Hepatocyte (in vitro differentiated cells): ENCODE measurements around the gene RNF111. TPM values are rescaled to one million over a fixed set of nuclear protein-coding genes. Genes with fewer than 3 reads are reported as not detected.

Source experiments
- DNase-seq: peaks from one replicate; pipeline ENCODE4 v3.0.0-alpha.2; 2016; ENCODE audit warnings: low spot score
- H2AFZ ChIP-seq: fragments of 200-600 bp; sonication (generic); 2 replicates; pipeline ENCODE4 v1.6.0; 2016; ENCODE audit warnings: antibody characterized with exemption, mild to moderate bottlenecking
- H3K27ac ChIP-seq: fragments of 200-600 bp; sonication (generic); 2 replicates; pipeline ENCODE4 v1.5.1; 2016; ENCODE audit warnings: mild to moderate bottlenecking
- H3K27me3 ChIP-seq: fragments of 200-600 bp; sonication (generic); 2 replicates; pipeline ENCODE4 v1.6.1; 2016
- H3K36me3 ChIP-seq: fragments of 200-600 bp; sonication (generic); replicated peaks from 2 replicates; pipeline ENCODE4 v1.5.1; 2016; ENCODE audit warnings: low read depth; ENCODE audit not compliant: insufficient read depth
- H3K4me1 ChIP-seq: fragments of 200-600 bp; sonication (generic); 2 replicates; pipeline ENCODE4 v1.5.1; 2016; ENCODE audit warnings: mild to moderate bottlenecking, moderate library complexity; ENCODE audit not compliant: insufficient read depth
- H3K4me2 ChIP-seq: fragments of 200-600 bp; sonication (generic); 2 replicates; pipeline ENCODE4 v1.6.0; 2016
- H3K4me3 ChIP-seq: fragments of 200-600 bp; sonication (generic); 2 replicates; pipeline ENCODE4 v1.5.1; 2016; ENCODE audit warnings: mild to moderate bottlenecking
- H3K79me2 ChIP-seq: fragments of 200-600 bp; sonication (generic); 2 replicates; pipeline ENCODE4 v1.6.0; 2017; ENCODE audit warnings: mild to moderate bottlenecking
- H3K9me2 ChIP-seq: fragments of 200-600 bp; sonication (generic); replicated peaks from 2 replicates; pipeline ENCODE4 v1.6.0; 2017; ENCODE audit warnings: mild to moderate bottlenecking; ENCODE audit not compliant: insufficient read depth
- H3K9me3 ChIP-seq: fragments of 200-600 bp; sonication (generic); 2 replicates; pipeline ENCODE4 v1.5.1; 2016; ENCODE audit warnings: low read depth, mild to moderate bottlenecking
- H4K20me1 ChIP-seq: fragments of 200-600 bp; sonication (generic); 2 replicates; pipeline ENCODE4 v1.6.0; 2016; ENCODE audit warnings: mild to moderate bottlenecking; ENCODE audit not compliant: insufficient read depth, poor library complexity, severe bottlenecking
- CTCF ChIP-seq: fragments of 200-600 bp; sonication (generic); IDR thresholded peaks from 2 replicates; pipeline ENCODE4 v1.5.1; 2016; ENCODE audit warnings: antibody characterized with exemption, mild to moderate bottlenecking; ENCODE audit not compliant: poor library complexity
- EZH2 ChIP-seq: fragments of 200-600 bp; sonication (generic); IDR thresholded peaks from 2 replicates; pipeline ENCODE4 v1.6.1; 2016; ENCODE audit warnings: antibody characterized with exemption, mild to moderate bottlenecking, borderline replicate concordance
- EZH2phosphoT487 ChIP-seq: fragments of 200-600 bp; sonication (generic); IDR thresholded peaks from one replicate; pipeline ENCODE4 v1.6.1; 2018; ENCODE audit warnings: antibody characterized with exemption, mild to moderate bottlenecking, low read depth, moderate library complexity; ENCODE audit not compliant: unreplicated experiment, severe bottlenecking
- WGBS: methylation state at CpG from one replicate; pipeline ENCODE4 v1.1.6; 2016; ENCODE audit warnings: low lambda C conversion rate; ENCODE audit errors: missing lambda C conversion rate; 5-methylcytosine and 5-hydroxymethylcytosine counted together
- polyA plus RNA-seq: library from polyadenylated mRNA; unstranded; fragments of >200 nt; fragmentation: Nextera tagmentation; extraction: Ambion mirVana; gene quantifications from 2 replicates; pipeline ENCODE4 v1.2.1, GENCODE V29; 2016
- total RNA-seq: library from RNA; depleted of rRNA; stranded (reverse); fragments of >200 nt; gene quantifications from 2 replicates; pipeline ENCODE4 v1.2.3, GENCODE V29; 2014

Gene RNF111
- total and polyA plus RNA-seq, 2 experiments from 2014 or later: 11.3 to 22.1 TPM

GRCh38 chr15:58967479-58967878 lies 20.0 kb upstream of the RNF111 start:
- WGBS: 96% methylated on average over 2 of the region's 2 CpGs
- Histone ChIP-seq H3K4me1 (no peaks in the 10 kb centered on the region), H3K79me2 (no peaks in the 10 kb centered on the region), H3K27ac (no peak overlapping the region), H3K4me2 (no peak overlapping the region), H3K9me3 (no peaks in the 10 kb centered on the region), H3K36me3 (no peaks in the 10 kb centered on the region), H3K4me3 (no peak overlapping the region), H3K9me2 (no peaks in the 10 kb centered on the region), H3K27me3 (no peaks in the 10 kb centered on the region), H2AFZ (no peak overlapping the region), H4K20me1 (no peaks in the 10 kb centered on the region)
- TF ChIP-seq CTCF (no peak), EZH2phosphoT487 (no peak), EZH2 (no peak)
- DNase-seq: no peak

GRCh38 chr15:58977887-58978286 lies 9.6 kb upstream of the RNF111 start:
- Histone ChIP-seq H4K20me1 (no peaks in the 10 kb centered on the region), H3K4me1 (no peaks in the 10 kb centered on the region), H3K27ac (no peak overlapping the region), H3K4me2 (no peak overlapping the region), H3K36me3 (no peaks in the 10 kb centered on the region), H3K9me3 (no peaks in the 10 kb centered on the region), H3K4me3 (no peak overlapping the region), H3K27me3 (no peaks in the 10 kb centered on the region), H2AFZ (no peak overlapping the region), H3K9me2 (no peaks in the 10 kb centered on the region), H3K79me2 (no peaks in the 10 kb centered on the region)
- no peak for TF ChIP-seq EZH2
- TF ChIP-seq EZH2phosphoT487: no peak
- TF ChIP-seq CTCF: no peak
- DNase-seq: no peak

- Histone ChIP-seq H3K27ac (no peak overlapping the region), H3K9me3 (no peaks in the 10 kb centered on the region), H3K9me2 (no peaks in the 10 kb centered on the region), H3K4me1 (no peaks in the 10 kb centered on the region), H2AFZ (no peak overlapping the region), H3K27me3 (no peaks in the 10 kb centered on the region), H3K79me2 (no peaks in the 10 kb centered on the region), H4K20me1 (no peaks in the 10 kb centered on the region), H3K36me3 (no peaks in the 10 kb centered on the region), H3K4me2 (no peak overlapping the region), H3K4me3 (no peak overlapping the region)
- TF ChIP-seq EZH2: no peak
- no peak for TF ChIP-seq EZH2phosphoT487
- peak; percentile 68 for TF ChIP-seq CTCF
- DNase-seq: peak; percentile 25
- WGBS: 19% methylated on average over 5 of the region's 5 CpGs
Measured at GRCh38 chr15:58980351-58980939, 7.0 kb upstream of the RNF111 start.
